A673 (cell line): ENCODE data around the gene IQCE. TPM values are rescaled to one million over a fixed set of nuclear protein-coding genes. Genes with fewer than 3 reads are reported as not detected.
"Not testable (repeated sequence)": the region's sequence is repeated elsewhere in the genome, so short reads cannot be mapped to it uniquely, and the experiment has no call there.

Source experiments
- BruUV-seq: library from RNA; stranded (reverse); fragments of 400-500 nt; replicated peaks from 2 replicates; lab custom pipeline; 2021; lab: Mats Ljungman, UMichigan
- CTCF ChIA-PET: fragments of 300-600 bp; sonication (Branson Sonifier 250); formaldehyde crosslinking; loops from one replicate; lab custom pipeline; 2022; ENCODE audit warnings: antibody characterized with exemption; lab: Charles Lee
- POLR2A ChIA-PET: fragments of 300-600 bp; sonication (Branson Sonifier 250); formaldehyde crosslinking; loops from one replicate; lab custom pipeline; 2022; ENCODE audit warnings: antibody characterized with exemption; ENCODE audit not compliant: low non-redundant PET; lab: Charles Lee
- DNase-seq: peaks from one replicate; pipeline ENCODE4 v3.0.0-alpha.2; 2015; ENCODE audit warnings: low spot score
- H3K27ac ChIP-seq: fragments of 200-600 bp; sonication (generic); 2 replicates; pipeline ENCODE4 v1.5.1; 2016; ENCODE audit warnings: mixed run types, low read depth, mild to moderate bottlenecking, mixed read lengths, antibody characterized with exemption, low read length; ENCODE audit not compliant: poor library complexity, severe bottlenecking
- H3K27me3 ChIP-seq: fragments of 200-600 bp; sonication (generic); replicated peaks from 2 replicates; pipeline ENCODE4 v1.6.1; 2017; ENCODE audit warnings: mixed run types, low read depth, mild to moderate bottlenecking, mixed read lengths, antibody characterized with exemption, low read length; ENCODE audit not compliant: insufficient read depth, poor library complexity
- H3K36me3 ChIP-seq: fragments of 200-600 bp; sonication (generic); 2 replicates; pipeline ENCODE4 v1.6.1; 2016; ENCODE audit warnings: mixed run types, mild to moderate bottlenecking, mixed read lengths, antibody characterized with exemption, low read length; ENCODE audit not compliant: insufficient read depth, poor library complexity, severe bottlenecking
- H3K4me1 ChIP-seq: fragments of 200-600 bp; sonication (generic); 2 replicates; pipeline ENCODE4 v1.6.1; 2017; ENCODE audit warnings: mixed run types, mild to moderate bottlenecking, mixed read lengths, antibody characterized with exemption, low read length; ENCODE audit not compliant: insufficient read depth, poor library complexity, severe bottlenecking
- H3K4me3 ChIP-seq: fragments of 200-600 bp; sonication (generic); 2 replicates; pipeline ENCODE4 v1.5.1; 2016; ENCODE audit warnings: low read depth, mixed run types, mild to moderate bottlenecking, mixed read lengths, low read length; ENCODE audit not compliant: poor library complexity, severe bottlenecking
- H3K9me3 ChIP-seq: fragments of 200-600 bp; sonication (generic); 2 replicates; pipeline ENCODE4 v1.6.1; 2016; ENCODE audit warnings: mixed run types, low read depth, mild to moderate bottlenecking, mixed read lengths, antibody characterized with exemption, low read length; ENCODE audit not compliant: poor library complexity, severe bottlenecking
- EZH2 ChIP-seq: fragments of 200-600 bp; sonication (generic); IDR thresholded peaks from 2 replicates; pipeline ENCODE4 v1.6.1; 2017; ENCODE audit warnings: borderline replicate concordance, low read depth, mild to moderate bottlenecking, mixed read lengths, antibody characterized with exemption, low read length; ENCODE audit not compliant: poor library complexity, severe bottlenecking
- intact Hi-C: fragments of 100-400 bp; cut with micrococcal nuclease; formaldehyde crosslinking; loops from one replicate; pipeline ENCODE4 v1.10.0; 2022; ENCODE audit not compliant: unreplicated experiment
- total RNA-seq: library from RNA; stranded (reverse); gene quantifications from 2 replicates; pipeline ENCODE4 v1.2.3, GENCODE V29; 2021
- TF ChIP-seq, protein P1 (sequence below): fragments of 300-800, 200-600 bp; sonication (generic); conservative IDR thresholded peaks from 2 replicates; pipeline ENCODE4 v1.5.1; 2017; ENCODE audit warnings: low read depth, mild to moderate bottlenecking, antibody characterized with exemption, low read length, moderate library complexity, mixed read lengths

IQCE gene
- total RNA-seq, 1 experiment from 2014 or later = 35.4 TPM

DNA sequence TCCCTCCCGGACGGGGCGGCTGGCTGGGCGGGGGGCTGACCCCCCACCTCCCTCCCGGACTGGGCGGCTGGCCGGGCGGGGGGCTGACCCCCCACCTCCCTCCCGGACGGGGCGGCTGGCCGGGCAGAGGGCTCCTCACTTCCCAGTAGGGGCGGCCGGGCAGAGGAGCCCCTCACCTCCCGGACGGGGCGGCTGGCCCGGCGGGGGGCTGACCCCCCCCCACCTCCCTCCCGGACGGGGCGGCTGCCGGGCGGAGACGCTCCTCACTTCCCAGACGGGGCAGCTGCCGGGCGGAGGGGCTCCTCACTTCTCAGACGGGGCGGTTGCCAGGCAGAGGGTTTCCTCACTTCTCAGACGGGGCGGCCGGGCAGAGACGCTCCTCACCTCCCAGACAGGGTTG lies 24.6 kb upstream of the IQCE start:
- intact Hi-C loops, H3K9me3 ChIP-seq, CTCF ChIA-PET, POLR2A ChIA-PET, BruUV-seq, H3K4me1 ChIP-seq, H3K27me3 ChIP-seq, H3K4me3 ChIP-seq, H3K36me3 ChIP-seq, H3K27ac ChIP-seq, DNase-seq: not testable (repeated sequence)

DNA sequence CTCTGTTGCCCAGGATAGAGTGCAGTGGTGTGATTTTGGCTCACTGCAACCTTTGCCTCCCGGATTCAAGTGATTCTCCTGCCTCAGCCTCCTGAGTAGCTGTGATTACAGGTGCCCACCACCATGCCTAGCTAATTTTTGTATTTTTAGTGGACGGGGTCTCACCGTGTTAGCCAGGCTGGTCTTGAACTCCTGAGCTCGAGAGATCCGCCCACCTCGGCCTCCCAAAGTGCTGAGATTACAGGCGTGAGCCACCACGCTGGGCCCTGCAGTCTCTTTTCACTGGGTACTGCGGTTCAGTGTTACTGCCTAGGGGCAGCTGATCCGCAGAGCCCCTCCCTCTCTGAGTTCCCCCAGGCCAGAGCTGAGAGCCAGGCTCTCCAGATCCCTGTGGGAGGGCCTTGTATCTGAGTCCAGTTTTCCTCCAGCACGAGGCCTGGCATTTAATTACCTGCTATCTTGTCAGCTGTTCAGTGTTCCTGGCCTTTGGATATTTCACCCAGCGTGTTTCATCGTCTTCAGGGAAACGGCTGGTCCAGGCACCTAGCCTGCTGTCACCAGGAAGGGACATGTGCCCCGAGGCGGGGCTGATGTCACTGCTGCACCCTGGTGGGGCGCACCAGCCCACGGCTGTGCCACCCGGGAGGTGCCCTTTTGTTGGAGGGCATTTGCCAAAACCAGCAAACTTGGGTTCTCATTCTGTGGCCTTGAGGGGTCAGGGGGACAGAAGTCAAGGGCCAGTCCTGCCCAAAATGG lies 22.7 kb upstream of the IQCE start:
- BruUV-seq, CTCF ChIA-PET, H3K9me3 ChIP-seq, POLR2A ChIA-PET, H3K4me3 ChIP-seq, H3K27me3 ChIP-seq, H3K27ac ChIP-seq, DNase-seq, intact Hi-C loops, H3K4me1 ChIP-seq: not testable (repeated sequence)
- peaks cover 23% of the 10 kb centered on the region for H3K36me3 ChIP-seq

DNA sequence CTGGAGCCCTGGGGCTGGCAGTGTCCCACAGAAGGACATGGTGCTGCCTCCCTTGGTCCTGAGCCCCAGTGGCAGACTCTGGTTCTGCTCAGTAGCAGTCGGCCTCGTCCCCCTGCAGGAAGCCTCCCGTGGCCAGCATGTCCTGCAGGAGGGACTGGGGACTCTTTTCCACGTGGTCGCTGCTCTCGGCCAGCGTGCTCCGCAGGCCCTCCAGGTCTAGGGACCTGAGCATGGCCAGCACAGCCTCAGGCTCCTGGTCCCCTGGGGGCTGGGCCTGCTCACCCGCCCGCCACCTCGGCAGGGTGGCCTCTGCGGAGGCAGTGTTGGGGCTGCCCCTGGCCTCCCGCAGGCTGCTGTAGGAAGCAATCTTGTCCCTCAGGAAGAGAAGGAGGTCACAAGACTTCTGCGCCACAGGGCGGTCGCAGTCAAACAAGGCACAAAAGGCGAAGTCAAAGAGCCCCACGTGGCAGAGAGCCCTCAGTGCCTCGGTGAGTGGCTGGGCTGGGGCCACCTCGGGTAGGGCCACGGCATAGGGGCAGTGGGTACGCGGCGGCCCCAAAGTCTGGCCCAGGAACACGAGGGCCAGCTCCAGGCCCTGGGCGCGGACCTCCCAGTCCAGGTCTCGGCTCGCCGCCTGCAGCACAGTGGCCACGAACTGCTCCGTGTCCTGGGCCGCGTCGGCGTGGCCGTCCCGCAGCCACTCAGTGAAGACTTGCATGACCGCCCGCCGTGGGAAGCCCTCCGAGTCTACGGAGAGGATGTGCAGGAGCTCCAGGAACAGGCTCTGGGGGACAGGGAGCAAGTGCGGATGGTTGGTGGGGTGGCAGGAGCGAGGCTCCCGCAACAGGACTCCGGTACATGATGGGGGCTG lies 20.6 kb upstream of the IQCE start:
- CTCF ChIA-PET = no interaction called here

More for the DNA sequence above, 20.6 kb upstream of the IQCE start:
- H3K27me3 ChIP-seq = no peaks in the 10 kb centered on the region
- H3K4me3 ChIP-seq = no peak overlapping the region
- TSS peak; percentile 78 for BruUV-seq
- no peak overlapping the region for H3K27ac ChIP-seq
- TF ChIP-seq, protein P1, sequence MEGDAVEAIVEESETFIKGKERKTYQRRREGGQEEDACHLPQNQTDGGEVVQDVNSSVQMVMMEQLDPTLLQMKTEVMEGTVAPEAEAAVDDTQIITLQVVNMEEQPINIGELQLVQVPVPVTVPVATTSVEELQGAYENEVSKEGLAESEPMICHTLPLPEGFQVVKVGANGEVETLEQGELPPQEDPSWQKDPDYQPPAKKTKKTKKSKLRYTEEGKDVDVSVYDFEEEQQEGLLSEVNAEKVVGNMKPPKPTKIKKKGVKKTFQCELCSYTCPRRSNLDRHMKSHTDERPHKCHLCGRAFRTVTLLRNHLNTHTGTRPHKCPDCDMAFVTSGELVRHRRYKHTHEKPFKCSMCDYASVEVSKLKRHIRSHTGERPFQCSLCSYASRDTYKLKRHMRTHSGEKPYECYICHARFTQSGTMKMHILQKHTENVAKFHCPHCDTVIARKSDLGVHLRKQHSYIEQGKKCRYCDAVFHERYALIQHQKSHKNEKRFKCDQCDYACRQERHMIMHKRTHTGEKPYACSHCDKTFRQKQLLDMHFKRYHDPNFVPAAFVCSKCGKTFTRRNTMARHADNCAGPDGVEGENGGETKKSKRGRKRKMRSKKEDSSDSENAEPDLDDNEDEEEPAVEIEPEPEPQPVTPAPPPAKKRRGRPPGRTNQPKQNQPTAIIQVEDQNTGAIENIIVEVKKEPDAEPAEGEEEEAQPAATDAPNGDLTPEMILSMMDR = no peak
- TF ChIP-seq EZH2 = no peak
- POLR2A ChIA-PET = no interaction called here
- no peaks in the 10 kb centered on the region for H3K9me3 ChIP-seq
- H3K4me1 ChIP-seq = no peaks in the 10 kb centered on the region
- intact Hi-C loops = no loop called here
- no peak for DNase-seq
- peaks cover 41% of the 10 kb centered on the region for H3K36me3 ChIP-seq
